GM19238 (cell line): ENCODE results near the gene POPDC2.

Experiments used
- DNase-seq: peaks from one replicate; pipeline ENCODE4 v3.0.0; 2011; ENCODE audit warnings: low spot score; ENCODE audit not compliant: insufficient read length

Gene POPDC2

DNA sequence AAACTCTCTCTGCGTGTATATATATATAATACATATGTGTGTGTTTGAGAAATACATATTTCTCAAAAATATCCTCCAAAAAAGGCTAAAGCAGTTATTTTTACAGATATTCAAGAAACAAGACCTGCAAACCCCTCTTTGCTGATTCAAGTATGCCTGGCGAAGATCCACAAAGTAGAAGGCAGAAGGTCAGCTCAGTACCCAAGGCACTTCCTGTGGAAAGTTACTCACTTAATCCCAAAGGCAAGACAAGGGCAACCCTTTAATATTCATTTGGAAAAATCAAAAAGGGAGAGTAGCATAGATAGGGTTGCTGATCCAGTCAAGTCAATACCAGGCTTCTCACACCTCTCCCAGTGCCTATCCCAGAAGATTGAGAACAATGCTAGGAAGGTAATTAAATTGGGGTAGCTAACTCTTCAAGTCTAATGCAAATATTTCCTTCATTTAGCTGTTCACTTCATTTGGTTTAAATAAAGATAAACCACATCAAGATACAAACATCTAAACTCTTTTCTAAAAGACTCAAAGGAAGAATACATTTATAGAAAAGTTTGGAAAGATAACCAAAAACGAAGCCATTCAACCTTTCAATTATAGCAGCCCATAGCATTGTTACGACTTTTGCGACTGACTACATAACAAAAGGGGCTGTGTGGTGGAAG is 9.6 kb upstream of the POPDC2 start:
- DNase-seq = no peak

DNA sequence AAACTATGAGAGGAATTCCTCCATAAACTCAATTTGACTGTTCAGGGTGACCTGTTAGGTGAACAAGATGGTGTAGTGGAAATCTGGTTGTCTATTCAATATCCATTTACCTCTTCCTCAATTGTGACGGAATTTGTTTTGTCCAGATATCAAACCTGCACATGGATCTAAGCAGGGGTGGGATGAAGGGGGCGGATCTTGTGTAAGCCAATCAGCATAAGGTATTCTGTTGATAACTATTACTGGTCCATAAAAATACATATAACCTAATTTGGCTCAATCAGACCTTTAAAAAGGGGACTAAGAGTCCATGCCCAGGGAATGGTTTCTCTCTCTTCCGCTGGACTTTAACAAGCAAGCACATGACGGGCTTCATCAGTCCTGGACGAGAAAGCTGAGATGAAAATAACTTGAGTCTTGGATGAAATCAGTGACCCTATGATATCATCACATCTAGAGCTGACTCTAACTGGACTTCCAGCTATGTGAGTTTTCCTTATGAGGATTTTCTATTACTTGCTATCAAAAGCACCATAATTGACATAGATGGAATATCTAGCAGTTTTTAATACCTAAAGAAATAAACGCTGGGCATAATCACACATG is 5.7 kb upstream of the POPDC2 start:
- DNase-seq = no peak

DNA sequence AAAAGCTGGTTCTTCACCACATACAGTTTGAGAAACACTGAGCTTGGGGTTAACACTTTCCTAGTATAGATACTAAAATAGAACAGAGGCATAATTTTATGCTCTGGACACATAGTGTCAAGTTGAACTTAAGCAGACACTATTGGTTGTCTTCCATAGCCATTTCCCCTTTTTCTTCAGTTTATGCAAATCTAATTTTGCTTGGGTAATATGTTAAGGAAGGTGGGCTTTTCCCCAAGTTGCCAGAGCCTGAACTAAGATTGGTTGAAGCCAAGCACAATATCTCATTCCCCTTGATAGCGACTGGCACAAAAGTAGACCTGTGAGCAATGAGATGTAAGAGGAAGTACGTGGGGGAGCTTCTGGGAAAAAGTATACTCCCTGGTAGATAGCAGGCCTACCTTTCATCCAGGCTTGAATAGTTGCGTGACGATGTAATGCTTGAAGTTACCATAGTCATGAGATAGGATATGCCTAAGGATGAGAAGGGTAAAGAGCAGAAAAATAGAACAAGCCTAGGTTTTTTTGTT is 4.5 kb upstream of the POPDC2 start:
- no peak for DNase-seq

DNA sequence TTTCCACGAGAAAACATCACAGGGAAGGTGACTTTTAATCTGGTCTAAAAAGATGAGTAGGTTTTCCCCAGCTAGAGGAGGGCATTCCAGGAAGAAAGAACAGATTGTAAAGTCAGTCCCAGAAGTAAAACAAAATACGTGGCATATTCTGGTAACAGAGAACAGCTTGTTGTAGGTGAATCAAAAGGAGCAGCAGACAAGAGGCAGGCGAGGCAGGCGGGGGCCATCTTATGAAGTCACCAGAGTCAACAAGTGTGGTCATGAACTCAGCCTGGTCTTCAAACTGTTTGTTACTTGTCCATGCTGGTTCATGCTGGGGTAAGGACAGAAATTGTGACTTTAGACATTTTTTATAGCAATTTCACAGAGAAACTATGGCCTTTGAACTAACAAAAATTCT is 4.0 kb upstream of the POPDC2 start:
- DNase-seq = no peak

DNA sequence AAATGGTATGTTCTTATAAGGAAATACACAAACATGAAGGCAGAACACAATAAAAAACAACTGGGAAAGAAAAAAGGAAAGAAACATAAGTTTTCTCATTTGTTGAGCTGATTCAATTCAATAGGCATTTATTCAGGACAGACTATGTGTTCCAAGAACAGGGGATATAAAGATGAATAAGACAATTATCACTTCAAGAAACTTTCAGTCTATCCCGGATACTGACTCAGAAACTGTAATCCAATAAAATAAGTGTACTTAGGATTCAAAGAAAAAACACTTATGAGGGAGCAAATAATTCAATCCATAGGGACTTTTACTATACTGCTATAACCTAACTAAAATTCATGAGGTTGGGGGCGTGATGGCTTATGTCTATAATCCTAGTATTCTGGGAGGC is 3.5 kb upstream of the POPDC2 start:
- DNase-seq = no peak

DNA sequence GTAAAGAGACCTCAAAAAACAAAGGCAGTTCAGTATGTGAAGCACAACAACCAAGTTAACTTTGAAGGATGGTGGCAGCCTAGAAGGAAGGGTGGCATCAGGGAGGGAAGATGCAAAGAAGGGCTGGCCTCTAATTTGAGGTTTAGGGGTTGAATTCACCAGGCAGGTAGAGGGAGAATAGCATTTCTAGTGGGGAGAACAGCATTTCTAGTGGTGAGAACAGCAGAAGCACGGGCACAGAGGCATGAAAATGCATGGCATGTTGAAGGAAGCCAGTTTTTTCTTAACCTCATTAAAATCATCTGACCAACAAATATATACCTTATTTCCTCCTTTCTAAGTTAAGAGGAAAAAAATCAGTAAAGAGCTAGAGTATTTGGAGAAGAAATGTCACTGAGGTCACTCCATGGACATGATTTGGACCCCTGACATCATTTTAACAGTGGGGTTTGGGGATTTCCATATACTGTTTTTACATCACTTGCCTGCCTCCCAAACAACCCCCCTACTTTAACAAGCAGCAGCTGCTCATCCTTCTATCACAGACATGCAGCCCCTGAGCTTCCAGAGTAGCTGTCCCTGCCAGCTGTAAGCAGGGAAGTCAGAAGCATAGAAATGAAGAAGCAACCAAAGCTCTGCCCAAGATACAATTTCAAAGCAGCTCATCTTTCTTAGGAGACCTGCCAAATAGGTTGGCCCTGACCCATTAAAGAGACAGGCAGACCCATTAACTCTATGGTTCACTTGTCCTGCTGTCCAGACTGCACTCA is 2.4 kb upstream of the POPDC2 start:
- no peak for DNase-seq

DNA sequence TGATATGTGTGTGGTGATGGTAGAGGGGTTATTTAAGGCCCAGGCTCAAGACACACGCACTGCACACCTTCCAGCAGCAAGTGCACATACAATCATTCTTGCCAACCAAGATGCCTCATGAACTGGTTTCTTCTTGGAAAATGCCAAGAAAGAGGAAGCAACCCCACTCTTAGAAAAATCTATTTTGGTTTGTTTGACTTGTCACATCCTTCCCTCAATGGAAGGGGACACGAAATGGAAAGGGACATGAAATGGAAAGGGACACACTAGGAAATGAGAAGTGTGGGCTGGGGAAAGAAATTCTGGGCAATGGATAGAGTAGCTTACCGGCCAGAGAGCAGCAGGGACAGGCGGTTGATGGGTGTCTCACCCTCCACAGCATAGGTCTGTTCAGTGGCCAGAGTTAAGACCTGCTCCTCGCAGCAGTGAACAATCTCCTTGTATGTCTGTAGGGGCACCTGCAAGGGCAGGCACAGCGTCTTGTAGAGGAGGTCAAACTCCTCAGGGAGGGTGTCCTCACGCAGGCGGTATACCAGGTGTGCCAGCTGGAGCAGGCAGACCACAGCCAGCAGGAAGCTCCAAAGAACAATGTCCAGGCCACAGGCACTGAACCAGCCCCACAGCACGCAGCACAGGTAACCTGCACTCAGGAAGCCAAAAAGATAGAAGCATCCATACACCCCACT is 640 bp downstream of the POPDC2 start:
- no peak for DNase-seq

DNA sequence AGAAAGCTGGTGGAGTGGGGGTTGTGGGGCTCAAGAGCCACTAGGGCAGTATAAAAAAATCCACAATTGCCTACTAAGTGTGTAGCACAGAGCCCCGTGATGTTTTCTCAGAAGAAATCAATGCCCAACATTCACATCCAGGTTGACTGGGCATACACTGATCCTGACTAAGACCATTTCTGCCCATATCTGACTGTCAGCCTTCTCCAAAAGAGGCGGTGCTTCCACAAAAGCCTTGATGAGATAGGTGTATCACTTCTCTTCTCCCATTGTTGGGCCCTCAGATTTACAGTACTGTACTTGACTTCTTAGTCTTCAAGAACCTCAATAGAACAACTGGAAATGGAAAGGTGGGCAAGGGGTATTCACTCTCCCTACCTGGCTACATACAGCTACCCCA is 1.4 kb downstream of the POPDC2 start:
- DNase-seq = no peak

DNA sequence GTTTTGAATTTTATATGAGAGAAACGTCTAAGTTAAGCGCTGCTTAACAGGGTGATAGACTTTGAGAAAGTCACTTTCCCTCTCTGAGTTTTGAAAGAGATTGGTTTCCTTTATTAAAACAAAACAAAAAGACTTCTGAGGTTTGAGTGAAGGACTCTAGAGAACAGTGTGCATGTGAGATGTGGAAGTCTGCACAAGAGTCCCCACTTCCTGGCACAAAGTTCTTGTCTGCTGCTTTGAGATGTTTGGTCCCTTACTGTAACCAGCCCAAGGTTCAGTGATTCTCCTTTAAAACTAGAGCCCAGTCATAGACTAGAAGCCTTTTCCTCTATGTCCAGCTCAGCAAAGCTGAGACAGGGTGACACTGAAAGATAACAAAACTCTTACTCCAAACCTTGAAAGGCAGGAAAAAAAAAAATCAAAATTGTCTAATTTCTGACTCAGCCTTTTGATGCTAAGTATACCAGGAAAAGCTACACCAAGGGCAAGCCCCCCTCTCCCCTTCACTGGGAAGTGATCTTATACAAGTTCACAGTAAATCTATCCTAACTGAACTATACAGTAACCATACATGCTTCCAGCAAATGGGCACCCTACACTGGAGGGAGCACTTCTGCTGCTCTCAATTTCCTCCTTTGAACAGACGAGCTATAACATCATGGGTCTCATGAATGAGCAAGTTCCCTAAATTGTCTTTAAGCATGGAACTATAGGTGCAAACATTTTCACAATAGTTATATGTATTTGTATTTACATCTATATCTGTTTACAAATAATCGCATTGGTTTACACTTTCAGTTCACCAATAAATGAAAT is 2.3 kb downstream of the POPDC2 start:
- no peak for DNase-seq

DNA sequence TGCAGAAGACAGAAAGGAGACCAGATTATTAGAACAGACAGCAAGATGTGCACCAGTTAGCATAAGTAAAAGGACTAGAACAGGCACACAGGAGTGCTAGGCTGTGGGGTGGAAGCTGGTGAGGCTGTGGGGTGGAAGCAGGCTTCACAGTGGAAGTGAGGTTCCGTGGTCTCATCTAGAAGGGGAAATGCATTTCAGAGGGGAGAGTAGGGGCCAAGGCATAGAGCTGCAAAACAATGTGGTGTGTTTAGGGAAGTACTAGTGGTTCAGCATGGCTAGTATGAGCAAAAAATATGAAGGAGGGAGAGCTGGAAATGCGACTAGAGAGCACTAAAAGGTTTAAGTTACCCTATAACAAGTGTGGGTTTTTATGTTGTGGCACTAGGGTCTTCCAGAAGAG is 6.5 kb downstream of the POPDC2 start:
- DNase-seq = no peak

DNA sequence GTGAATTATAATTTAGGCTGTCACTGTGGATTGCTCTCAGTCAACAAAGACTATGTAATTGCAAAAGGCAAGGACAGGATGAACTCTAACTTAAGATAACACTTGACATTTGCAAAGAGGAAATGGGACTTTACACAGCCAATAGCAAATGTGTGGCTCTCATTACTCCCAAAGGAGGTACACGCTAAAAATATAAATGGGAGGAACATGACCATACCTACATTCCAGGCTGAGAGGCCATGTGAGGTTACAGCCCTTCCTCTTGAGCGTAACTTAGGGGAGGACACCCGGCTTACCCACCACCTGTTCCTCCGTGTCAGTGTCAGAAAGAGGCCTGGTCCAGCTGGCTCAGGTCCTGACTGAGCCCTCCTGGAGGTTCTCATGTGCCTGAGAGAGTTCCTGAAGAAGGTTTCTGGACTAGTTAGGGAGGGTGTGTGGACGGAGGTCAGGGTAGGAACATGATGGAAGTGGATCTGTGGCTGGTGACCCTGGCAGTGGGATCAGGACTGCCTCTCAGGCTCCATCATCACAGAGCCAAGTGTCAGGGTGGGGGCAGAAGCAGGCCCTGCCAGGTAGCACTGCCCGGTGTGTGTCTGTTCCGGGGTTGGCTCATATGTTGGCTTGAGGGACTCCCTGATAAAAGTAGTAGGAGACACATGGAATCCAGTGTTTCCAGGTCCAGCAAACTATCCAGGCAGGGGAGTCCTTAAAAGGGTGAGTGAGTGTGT is 7.9 kb downstream of the POPDC2 start:
- no peak for DNase-seq

DNA sequence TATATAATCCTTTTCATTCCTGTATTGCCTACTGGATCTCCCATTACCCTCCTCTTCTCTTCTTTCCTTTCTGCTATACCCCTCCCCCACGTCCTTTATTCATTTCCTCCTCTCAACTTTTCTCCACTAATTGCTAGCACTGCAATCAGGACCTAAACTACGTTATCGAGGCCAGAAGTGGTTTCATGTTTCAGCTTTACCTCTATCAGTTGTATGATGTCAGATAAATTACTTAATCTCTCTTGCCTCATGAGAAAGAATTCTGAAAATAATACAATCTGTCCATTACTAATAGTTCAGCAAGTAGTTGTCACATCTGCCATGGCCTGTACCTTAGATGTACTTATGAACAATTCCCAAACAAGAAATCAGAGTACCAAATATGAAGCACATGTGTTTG is 10.6 kb downstream of the POPDC2 start:
- no peak for DNase-seq

DNA sequence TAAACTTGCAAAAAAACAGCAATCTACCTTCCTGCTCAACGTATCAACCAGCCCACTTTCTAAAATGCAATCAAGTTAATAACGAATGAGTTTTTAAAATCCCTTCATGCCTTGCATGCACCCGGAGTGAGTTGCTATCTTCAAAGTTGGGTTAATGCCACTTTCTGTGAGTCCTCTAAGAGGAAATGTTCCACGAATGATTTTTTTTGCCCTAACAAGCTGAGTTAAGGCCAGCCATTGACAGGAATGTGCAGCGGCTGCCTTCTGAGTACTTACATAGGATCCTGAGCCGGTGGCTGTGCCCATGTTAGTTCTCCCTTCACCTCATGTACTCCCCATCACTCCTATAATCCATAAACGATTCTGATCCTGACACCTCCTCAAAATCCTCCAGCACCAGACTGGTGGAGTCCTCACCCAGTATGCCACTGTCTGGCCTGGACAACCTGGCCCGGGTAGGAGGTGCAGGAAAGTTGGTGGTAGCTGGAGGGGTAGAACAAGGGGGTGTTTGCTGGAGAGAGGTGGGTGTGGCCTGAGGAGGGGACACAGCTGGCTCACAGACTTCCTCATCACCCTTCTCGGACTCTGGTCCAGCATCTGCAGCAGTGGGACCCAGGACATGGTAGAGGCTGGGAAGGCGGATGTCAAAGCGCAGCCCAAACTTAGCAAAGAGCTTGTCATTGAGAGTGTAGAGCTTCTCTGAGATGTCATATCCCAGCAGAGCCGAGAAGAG is 12.4 kb downstream of the POPDC2 start:
- DNase-seq = no peak

DNA sequence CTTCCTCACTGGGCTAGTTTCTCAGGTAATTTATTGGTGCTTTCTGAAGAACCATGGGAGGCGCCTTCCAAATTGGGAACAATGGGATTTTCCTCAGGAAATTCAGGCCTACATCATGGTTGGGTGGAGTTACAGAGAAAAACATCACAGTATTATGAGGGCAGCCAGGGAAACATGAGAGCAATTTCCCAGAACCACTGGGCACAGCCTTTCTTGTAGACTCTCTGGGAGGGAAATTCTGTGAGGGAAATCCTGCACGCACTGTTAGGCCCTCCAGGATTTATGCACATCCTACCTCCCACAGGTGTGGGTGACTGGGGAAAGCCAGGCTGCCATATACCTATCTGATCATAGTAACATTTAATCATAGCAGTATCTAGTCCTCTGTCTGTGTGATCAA is 13.2 kb downstream of the POPDC2 start:
- DNase-seq = no peak

DNA sequence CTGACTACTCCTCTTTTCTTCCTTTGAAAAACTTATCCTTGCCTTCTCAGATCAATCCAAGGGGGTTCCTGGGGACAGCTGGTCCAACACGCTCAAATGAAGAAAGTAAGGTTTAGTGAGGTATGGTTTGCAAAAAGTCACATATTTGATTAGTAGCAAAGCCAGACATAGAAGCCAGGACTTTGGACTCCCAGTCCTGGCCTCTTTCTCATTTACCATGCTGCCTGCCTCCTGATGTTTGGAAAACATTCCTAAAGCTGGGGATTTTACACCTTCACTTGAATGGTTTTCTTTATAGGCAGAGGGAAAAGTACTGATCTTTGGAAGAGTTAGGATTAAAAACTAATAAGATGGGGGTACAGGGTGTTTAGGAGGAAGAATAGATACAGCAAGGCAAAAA is 14.6 kb downstream of the POPDC2 start:
- DNase-seq = no peak

DNA sequence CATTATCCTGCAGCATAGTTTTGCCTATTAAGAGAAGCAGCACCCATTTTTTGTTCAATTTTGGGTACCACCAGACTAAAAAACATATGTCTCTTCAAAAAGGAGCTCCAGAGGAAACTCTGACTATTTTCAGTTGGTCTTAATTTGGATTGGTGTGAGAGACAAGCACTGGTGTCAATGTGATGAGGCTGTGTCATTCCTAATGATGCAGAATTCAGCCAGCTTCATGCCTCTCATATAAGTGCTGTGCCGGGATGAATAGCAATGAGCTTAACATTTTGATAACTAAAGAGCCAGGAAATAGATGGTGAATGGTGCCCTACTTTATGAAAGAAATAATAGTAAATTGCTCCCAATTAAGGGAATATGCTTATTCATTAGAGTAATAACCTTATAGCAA is 15.9 kb downstream of the POPDC2 start:
- DNase-seq = no peak

DNA sequence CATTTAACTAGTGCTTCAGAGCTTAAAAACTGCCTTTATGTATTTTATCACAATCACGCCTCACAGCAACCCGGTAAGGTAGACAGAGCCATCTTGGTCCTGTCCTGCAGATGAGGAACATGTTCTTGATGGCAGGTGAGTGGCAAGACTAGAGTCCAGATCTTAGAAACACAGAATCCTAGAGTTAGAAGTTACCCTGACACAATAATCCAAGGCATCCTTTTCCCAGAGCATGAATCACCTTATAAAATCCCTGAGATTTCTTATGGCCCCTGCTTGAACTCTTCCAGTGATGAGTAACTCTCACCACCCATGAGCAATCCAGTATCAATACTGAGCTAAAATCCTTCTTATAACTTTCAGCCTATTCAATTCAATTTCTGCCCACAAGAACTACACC is 16.9 kb downstream of the POPDC2 start:
- DNase-seq = no peak

DNA sequence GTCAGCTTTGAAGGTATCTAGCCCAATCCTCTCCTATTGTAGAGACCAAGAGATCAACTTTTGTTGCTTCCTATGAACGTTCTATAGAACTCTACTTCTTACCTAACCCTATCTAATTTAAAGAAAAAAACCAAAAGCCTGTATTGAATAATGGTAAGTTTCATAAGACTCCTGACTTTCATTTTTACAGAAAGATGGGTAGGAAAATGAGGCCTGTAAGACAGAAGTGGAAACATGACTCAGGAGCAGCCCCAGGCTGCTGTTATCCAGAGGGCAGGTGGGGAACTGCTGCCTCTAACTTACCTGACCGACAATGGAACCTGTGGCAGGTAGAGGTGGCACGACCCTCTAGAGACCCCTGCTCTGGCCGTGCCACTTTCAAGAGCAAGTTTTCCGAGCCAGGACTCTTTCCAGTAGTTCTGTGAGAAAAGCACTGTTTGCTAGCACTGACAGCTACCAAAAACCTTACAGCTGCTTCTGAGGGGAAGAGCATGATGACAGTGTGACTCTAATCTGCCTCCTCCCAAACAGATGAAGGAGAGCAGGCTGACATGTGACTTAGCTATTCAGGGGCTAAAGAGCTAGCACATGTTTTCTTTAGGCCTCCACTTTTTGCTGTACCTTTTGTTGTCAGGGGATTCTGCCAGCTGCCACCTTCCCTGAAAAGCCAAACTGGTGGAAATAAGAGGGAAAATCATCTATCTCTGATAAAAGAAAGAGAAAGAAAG is 17.5 kb downstream of the POPDC2 start:
- DNase-seq = no peak

DNA sequence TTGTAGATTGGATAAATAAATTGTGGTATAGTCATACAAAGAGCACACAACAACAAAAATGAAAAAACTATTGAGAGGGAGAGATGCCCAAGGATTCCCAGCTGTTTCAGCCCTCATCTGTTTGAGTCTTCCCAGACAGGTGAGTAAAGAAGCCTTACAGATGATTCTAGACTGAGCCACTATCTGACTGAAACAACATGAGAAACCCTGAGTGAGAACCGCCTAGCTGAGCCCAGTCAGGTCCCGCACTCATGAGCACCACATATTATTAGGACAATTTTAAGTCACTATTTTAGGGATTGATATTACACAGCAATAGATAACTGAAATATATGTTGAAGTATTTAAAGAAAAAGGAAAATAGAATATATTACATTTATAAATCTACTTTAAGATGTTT is 19.0 kb downstream of the POPDC2 start:
- DNase-seq = no peak
